HG02571 (cell line): Measurements from ENCODE around the gene TANGO6.

Source experiments
- ATAC-seq: cut with Tn5 transposase; IDR thresholded peaks from one replicate; pipeline ENCODE4 v1.9.1; 2021; ENCODE audit warnings: mild to moderate bottlenecking, moderate library complexity; ENCODE audit not compliant: unreplicated experiment

TANGO6 gene

DNA sequence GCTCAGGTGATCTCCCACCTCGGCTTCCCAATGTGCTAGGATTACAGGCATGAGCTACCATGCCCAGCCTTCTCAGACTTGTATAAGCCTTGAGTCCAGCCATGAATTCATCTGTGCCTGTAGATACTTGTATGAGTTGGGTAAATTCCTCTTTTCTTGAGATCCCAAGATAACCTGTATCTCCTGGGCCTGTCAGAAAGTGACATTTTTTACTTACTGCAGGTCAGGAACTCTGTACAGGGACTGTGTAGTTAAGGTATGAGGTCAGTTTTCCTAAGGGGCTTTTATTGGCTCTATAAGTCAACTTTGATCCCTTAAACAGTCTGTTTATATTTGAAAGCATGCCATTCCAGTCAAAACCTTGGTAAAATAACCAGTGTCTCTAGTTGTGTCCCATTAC is 155.8 kb downstream of the TANGO6 start:
- no peak for ATAC-seq

DNA sequence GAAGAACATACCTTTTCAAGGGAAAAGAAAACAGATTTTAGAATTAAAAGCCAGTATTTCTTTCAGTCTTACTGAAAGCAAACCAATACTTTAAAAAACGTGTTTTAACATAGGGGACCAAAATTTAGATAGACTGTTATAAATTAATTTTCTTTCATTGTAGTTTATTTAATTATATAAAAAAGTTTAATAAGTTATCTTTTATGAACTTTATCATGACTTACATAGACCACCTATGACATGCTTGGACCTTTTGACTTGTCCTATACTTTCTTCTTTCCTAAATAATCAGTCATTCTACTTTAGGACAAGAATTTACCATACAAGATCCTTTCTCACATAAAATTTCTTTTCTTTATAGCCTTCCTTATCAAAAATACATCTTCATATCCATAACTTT is 160.2 kb downstream of the TANGO6 start:
- no peak for ATAC-seq

DNA sequence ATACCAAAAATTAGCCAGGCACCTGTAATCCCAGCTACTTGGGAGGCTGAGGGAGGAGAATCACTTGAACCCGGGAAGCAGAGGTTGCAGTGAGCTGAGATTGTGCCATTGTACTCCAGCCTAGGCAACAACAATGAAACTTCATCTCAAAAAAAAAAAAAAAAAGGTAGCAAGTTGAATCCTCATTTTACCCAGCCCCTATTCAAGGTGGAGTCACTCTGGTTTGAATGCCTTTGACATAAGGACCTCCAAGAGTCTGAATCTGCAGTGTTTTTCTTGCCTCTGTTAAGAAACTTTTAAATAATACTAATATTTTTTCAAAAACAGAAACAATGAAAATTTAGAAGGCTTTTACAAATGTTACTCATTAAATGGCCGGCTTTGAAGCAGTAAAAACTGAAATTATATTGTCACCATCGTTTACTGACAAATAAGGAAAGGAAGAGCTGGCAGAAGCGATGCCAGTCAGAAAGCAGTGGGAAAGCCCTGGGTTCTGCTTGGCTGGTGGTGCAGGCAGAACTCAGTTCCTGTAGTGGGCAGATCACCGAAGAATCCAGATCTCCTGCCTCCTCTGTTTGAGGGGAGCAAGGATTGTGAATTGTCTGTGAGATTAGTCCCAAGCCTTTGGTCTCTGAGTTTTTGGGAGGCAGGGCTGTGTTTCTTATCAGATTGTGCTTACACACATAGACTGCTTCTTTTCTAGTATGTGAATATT is 162.5 kb downstream of the TANGO6 start:
- no peak for ATAC-seq

DNA sequence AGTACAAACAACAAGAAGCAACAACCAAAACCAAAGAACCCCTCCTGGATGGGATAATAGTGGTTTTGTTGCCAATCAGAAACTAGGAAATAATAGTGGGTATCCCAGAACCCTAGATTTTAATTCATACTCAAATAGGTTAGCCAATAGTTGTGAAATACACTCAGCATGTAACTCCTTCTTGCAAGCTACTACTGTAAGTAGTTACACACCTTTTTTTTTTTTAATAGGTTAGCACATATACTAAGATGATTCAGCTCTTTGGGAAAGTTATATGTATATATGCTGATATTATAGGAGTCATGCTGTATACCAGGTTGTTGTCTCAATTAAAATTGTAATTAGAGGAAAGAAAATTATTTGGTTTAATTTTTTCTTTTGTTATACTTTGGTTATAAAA is 169.6 kb downstream of the TANGO6 start:
- ATAC-seq: no peak

DNA sequence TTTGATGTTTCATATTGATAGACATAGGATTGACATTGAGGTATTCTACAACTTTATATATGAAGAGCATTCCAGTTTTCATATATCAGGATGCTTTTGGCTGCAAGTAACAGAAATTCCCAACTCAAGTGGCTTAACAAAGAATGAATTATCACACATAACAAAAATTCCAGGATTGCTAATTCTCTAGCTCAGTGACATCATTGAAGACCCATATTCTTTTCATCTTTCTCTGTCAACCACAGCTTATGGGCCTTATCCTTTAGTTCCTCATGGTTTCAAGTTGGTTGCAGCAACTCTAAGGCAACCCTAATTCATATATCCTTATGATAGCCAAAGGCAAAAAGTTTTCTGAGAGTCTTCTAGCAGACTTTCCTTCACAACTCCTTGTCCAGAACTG is 170.7 kb downstream of the TANGO6 start:
- ATAC-seq: no peak

DNA sequence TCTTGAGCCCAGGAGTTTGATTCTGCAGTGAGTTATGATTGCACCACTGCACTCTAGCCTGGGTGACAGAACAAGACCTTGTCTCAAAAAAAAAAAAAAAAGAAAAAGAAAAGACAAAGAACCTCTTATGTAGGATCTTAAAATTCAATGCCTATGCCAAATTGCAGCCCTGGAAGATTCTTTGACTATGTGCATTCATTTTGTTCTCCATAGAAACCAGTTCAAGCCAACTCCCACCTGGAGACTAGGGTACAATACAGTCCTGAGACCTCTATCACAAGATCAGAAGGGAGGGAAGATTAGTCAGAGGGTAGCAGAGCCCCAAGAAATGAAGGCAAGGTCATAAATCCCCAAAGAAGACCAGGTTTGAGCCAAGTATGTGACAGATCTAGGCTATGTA is 171.5 kb downstream of the TANGO6 start:
- no peak for ATAC-seq

DNA sequence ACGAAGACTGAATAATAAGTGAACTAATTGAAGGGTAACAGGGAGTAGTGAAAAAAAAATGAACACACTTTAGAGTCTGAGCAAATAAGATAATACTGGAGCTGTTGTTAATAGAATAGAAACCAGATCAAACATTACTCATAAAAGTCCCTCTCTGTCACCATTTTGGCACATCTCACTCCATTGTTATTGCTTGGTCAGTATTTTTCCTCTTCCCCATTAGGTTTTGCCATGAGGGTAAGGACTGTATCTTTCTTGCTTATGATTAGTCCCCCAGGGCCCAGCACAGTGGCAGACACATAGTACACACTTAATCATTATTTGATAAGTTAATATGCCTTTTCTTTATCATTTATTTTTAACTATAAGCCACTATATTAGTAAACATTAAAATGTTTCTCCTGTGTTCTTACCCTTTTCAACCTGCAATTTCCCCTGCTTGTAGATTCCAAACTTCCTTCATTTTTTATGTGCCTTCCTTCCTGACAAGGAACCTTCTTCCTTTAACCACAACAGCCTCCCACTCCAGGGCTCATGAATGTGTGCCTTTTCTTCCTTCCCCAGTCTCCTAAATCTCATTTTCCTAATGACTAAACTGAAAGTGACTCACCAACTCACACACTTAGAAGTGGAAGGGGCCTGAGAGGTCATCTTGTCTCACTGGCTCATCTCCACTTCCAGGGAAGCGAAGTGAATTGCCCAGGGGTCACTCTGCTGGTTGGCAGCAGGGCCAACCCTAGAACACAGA is 173.9 kb downstream of the TANGO6 start:
- ATAC-seq: no peak

DNA sequence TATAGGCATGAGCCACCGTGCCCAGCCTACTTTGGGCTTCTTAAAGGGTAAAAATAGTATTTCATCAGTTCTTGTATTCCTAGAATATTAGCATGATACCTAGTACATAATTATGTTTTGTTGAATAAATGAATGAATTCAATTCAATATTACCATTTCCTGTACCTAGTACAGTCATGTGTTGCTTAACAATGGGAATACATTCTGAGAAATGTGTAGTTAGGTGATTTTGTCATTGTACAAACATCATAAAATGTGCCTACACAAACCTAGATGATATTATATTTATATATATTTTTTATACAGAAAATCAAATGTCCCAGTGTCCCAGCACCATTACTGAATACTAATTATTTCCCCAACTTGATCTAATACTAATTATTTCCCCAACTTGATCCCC is 176.5 kb downstream of the TANGO6 start:
- no peak for ATAC-seq

DNA sequence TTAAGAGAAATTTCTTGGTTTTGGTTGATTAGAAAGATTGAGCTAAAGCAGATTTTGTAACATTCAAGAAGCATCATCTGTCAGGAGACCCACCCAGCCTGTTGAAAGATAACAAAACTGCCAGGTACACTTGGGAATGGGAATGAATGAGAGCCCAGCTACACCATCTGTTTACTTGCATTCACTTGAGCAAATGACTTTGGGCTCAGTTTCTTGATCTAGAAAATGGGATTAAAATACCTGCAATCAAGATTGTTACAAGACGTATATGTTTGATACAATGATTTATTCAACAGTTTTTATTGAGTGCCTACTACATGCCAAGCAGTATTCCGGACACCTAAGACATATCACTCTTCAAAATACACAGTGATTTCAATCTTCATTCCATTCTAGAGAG is 185.8 kb downstream of the TANGO6 start:
- no peak for ATAC-seq

DNA sequence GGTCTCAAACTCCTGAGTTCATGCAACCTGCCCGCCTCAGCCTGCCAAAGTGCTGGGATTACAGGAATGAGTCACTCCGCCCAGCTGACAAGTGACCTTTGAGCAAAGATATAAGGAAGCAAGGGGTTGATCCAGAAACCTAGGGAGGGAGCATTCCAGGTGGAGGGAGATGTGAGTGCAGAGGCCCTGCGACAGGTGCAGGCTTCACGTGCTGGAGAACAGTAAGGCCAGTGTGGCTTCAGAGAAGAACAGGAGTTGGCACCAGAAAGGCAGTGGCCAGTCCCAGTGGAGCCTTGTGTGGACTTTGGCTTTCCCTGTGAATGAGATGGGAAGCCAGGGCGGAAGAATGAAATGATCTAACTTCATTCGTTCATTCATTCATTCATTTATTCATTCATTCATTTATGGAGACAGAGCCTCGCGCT is 188.6 kb downstream of the TANGO6 start:
- ATAC-seq: no peak

DNA sequence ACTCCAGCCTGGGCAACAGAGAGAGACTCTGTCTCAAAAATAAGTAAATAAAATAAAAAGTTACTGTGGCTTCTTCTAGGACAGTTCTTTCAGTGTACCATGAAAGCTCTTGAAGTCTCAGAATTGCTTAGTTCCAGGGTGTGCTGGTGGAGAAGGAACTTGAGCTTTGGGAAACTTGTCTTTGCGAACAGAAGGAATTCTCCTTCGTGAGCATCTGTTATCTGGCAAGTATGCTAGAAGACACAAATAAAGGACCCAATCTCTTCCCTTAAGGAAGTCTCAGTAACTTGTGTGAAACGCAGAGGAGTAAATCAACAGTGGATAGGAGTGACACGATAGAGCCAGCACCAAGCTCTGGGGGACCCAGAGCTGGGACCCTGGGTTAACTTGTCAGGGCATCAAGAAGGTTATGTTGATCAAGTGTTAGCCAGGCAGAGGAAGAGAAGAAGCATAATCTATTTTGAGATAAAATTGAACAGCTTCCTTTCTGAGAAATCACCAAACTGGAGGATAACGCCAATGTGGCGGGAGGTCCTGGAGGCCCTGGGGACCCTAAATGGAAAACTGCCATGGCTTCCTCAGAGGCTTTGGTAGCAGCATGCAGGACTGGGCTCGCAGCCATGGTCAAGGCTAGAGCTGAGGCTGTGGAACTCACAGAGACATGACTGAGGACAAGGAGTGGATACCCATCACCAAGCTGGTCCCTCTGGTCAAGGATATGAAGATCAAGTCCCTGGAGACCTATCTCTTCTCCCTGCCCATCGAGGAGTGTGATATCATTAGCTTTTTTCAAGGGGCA is 190.0 kb downstream of the TANGO6 start:
- ATAC-seq: no peak

DNA sequence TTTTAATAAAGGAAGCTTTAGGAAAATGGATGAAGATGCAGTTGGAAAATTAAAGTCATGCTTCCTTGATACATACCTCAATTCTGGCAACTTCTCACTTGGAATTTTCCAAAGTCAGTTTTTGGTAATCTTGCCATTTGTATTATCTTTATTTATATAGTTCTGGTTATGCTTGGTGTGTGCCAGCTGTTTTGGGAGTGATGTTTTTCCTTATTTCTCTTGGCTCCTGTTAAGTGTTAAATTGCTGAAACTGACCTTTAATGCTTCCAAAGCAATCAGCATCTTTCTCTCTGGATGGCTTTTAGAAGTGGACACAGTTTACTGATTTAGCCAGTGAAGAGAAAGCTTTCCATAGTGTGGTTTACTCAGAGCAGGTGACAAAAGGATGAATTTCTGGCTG is 192.0 kb downstream of the TANGO6 start:
- no peak for ATAC-seq

DNA sequence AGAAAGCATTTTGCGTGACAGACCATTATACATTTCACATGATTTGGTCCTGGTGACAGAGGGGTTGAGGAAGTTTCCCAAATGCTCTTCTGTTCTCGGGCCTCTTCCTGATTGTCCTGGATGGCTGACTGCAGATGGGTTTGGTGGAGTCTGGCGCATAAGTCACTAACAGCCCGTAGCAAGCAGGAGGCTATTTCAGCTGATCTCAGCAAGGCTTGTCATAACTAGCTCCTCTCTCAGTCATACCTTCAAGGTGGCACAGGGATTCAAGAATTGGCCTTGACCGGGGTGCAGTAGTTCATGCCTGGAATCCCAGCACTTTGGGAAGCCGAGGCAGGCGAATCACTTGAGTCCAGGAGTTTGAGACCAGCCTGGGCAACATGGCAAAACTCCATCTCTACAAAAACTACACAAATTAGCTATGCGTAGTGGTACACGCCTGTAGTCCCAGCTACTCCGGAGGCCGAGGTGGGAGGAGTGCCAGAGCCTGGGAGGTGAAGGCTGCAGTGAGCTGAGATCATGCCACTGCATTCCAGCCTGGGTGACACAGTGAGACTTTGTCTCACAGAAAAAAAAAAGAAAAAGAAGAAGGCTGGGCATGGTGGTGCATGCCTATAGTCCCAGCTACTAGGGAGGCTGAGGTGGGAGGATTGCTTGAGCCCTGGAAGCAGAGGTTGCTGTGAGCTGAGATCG is 193.2 kb downstream of the TANGO6 start:
- ATAC-seq: no peak

DNA sequence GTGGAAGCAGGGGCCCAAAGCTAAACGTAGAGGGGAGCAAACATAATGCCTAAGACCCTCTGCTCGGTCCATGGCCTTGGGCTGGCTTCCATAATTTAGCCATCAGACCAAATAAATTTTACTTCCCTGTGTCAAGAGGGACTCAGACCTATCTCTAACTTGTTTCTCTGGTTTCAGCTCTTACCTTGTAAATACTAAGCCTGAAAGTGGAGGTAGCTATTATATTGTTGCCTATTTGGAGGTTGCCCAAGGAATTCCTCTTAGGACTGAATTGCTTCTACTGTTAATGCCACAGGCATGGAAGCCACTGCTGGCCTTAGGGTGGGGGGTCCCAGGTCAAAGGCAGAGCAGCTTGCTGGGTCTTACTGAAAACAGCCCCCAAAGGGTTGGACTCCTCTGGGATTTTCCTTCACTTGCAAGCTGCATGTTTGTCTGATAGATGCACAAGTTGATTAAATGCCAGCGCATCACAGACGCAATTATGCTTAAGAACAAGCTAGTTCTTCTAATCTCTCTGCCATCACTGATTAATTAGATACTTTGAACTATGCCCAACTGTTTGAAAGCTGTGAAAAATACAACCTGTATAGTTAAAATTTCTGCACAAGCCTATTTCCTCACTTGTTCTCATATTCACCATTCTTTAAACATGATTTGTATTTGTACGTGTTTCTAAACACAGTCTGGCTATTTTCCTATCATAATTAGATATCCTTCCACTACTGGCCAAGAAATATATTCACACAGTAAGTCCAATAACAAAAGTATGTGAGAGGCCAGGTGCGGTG is 194.2 kb downstream of the TANGO6 start:
- no peak for ATAC-seq

DNA sequence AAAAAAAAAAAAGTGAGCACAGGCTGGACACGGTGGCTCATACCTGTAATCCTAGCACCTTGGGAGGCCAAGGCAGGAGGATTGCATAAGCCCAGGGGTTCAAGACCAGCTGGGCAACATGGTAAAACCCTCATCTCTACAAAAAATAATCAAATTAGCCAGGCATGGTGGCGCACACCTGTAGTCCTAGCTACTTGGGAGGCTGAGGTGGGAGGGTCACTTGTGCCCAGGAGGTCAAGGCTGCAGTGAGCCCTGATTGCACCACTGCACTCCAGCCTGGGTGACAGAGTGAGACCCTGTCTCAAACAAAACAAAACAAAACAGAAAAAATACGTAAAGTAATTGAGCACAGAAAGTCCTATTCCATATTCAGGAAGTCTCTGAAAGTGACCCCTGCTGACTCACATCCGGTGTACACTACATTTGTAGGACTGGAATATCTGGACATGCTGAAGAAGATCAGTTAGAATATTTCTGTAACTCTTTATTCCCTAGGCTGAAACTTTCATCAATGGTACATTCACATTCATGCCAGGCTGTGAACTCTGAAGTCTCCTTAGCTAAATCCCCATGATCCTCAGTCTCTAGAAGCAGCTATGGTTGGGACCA is 196.1 kb downstream of the TANGO6 start:
- no peak for ATAC-seq

DNA sequence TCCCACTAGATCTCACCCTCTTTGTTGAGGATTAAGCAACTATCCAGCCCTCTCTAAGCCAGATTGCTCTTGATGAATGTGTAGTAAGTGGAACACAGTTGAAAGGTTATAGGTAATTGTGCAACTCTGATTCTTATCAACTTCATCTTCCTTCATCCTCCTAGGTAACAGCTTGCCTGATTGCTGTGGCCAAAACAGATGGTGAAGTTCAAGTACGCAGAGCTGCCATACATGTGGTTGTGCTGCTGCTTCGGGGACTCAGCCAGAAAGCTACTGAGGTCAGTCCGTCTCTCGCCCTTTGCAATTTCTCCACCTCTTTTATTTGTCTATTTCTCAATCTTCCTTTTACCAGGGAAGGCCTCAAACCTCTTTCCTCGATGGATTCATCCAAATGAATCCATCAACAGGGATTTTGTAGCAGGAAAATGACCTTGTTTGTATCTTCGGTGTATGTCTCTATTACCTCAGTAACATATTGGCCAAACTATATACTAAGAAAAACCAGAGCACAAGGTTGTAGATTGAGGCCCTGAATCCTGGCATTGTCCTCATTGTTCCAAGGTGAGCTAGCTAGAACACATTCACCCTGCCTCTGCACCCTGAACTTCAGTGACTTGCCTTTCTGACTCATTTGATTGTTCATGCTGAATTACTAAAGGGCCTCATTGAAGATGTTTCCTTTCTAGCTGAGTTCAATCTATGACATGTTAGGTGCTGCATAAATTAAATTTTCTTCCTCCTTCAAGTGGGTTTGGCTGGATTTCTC is 197.0 kb downstream of the TANGO6 start:
- no peak for ATAC-seq

DNA sequence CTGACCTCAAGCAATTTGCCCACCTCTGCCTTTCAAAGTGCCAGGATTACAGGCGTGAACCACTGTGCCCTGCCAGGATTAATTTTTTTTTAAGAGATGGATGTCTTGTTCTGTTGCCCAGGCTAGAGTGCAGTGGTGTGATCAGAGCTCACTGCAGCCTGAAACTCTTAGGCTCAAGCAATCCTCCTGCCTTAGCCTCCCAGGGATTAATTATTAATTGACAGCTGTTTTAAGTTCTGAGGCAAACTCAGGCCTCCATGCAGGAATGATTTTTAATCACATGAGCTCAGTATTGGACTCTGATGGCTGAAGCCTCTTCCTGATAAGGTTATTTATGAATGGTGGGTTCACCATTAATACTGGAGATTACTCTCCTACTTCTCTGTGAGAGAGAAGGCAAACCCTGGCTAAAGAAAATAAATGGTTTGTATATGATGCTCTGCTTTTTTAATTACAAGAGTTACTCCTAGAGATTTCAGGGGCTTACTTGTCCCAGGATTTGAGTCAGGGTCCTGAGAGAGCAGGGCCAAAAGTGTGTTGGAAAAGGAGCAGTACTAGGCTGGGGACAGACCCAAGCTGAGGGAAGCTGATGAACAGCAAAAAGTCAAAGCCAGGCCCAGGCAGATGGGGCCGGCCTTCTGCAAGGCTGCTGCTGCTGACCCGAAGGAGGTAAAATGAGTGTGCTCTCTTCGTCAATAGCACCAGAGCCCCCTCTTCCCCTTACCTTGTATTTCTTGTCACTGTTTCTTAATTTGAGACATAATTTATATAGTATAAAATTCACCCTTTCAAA is 205.2 kb downstream of the TANGO6 start:
- no peak for ATAC-seq

DNA sequence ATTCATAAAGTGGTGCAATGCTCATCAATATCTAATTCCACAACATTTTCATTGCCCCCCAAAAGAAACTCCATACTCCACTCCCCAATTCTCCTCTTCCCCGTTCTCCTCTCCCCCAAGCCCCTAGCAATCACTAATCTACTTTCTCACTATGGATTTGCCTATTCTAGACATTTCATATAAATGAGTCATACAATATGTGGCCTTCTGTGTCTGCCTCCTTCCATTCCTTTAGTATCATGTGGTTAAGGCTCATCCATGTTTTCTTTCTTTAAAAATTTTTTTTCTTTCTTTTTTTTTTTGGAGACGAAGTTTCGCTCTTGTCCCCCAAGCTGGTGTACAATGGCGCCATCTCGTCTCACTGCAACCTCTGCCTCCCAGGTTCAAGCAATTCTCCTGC is 205.8 kb downstream of the TANGO6 start:
- no peak for ATAC-seq
